Measurements from ENCODE around the gene PDLIM7. TPM values are rescaled to one million over a fixed set of nuclear protein-coding genes. Genes with fewer than 3 reads are reported as not detected.

PDLIM7 gene
- total and polyA plus RNA-seq, 2 experiments from 2014 or later, result 165 to 537 TPM

GRCh38 chr5:177515580-177515979 lies 18.2 kb upstream of the PDLIM7 start:
- no peak for TF ChIP-seq CTCF (IDR thresholded peaks at IDR 0.05; ENCODE audit: low read depth, low read length)
- H3K4me1 ChIP-seq (ENCODE audit: low read depth), result no peaks in the 10 kb centered on the region
- H3K9me3 ChIP-seq (ENCODE audit: low read depth), result no peaks in the 10 kb centered on the region
- H3K27ac ChIP-seq, result no peak overlapping the region
- H3K36me3 ChIP-seq, result peaks cover 46% of the 10 kb centered on the region
- H3K4me3 ChIP-seq, result peak overlapping the region; percentile 70
- H3K27me3 ChIP-seq, result no peaks in the 10 kb centered on the region
- DNase-seq (ENCODE audit: low read depth in 1 of 2, low spot score in 1 of 2), result no peak

- Histone ChIP-seq H3K27me3 (no peaks in the 10 kb centered on the region), H3K4me3 (no peak overlapping the region), H3K4me1 (ENCODE audit: low read depth) (no peaks in the 10 kb centered on the region), H3K36me3 (peaks cover 41% of the 10 kb centered on the region), H3K27ac (no peak overlapping the region), H3K9me3 (ENCODE audit: low read depth) (no peaks in the 10 kb centered on the region)
- DNase-seq (ENCODE audit: low read depth in 1 of 2, low spot score in 1 of 2), result no peak
- TF ChIP-seq CTCF (IDR thresholded peaks at IDR 0.05; ENCODE audit: low read depth, low read length), result no peak
Measured at GRCh38 chr5:177514541-177514940, 17.1 kb upstream of the PDLIM7 start.

GRCh38 chr5:177513500-177513899 lies 16.1 kb upstream of the PDLIM7 start:
- Histone ChIP-seq H3K27me3 (no peaks in the 10 kb centered on the region), H3K4me3 (no peak overlapping the region), H3K27ac (no peak overlapping the region), H3K9me3 (ENCODE audit: low read depth) (no peaks in the 10 kb centered on the region), H3K4me1 (ENCODE audit: low read depth) (no peaks in the 10 kb centered on the region), H3K36me3 (peaks cover 40% of the 10 kb centered on the region)
- TF ChIP-seq CTCF (IDR thresholded peaks at IDR 0.05; ENCODE audit: low read depth, low read length), result no peak
- DNase-seq (ENCODE audit: low read depth in 1 of 2, low spot score in 1 of 2), result no peak

- DNase-seq (ENCODE audit: low read depth in 1 of 2, low spot score in 1 of 2), result no peak
- no peaks in the 10 kb centered on the region for H3K27me3 ChIP-seq
- H3K9me3 ChIP-seq (ENCODE audit: low read depth), result no peaks in the 10 kb centered on the region
- H3K4me1 ChIP-seq (ENCODE audit: low read depth), result no peaks in the 10 kb centered on the region
- H3K36me3 ChIP-seq, result peaks cover 40% of the 10 kb centered on the region
- H3K4me3 ChIP-seq, result no peak overlapping the region
- H3K27ac ChIP-seq, result no peak overlapping the region
- no peak for TF ChIP-seq CTCF (IDR thresholded peaks at IDR 0.05; ENCODE audit: low read depth, low read length)
Measured at GRCh38 chr5:177512736-177513380, 15.5 kb upstream of the PDLIM7 start.

- Histone ChIP-seq H3K9me3 (ENCODE audit: low read depth) (no peaks in the 10 kb centered on the region), H3K27me3 (no peaks in the 10 kb centered on the region), H3K36me3 (peaks cover 40% of the 10 kb centered on the region), H3K4me1 (ENCODE audit: low read depth) (no peaks in the 10 kb centered on the region), H3K27ac (no peak overlapping the region), H3K4me3 (no peak overlapping the region)
- DNase-seq (ENCODE audit: low read depth in 1 of 2, low spot score in 1 of 2), result no peak
- no peak for TF ChIP-seq CTCF (IDR thresholded peaks at IDR 0.05; ENCODE audit: low read depth, low read length)
Measured at GRCh38 chr5:177511796-177512675, 14.6 kb upstream of the PDLIM7 start.
